Suppressor macrophage (primary cell): ENCODE data around the gene FAM204A.
A peak's percentile ranks its signal among the peaks of the same experiment; 100 is the strongest.

Experiments used
- DNase-seq, 4 experiments: peaks; one replicate each; pipeline ENCODE4 v3.0.0-alpha.2; 2020 to 2022

The FAM204A gene

GRCh38 chr10:118277871-118278270 lies 64.3 kb downstream of the FAM204A start:
- DNase-seq = no peak

GRCh38 chr10:118276727-118277126 lies 65.4 kb downstream of the FAM204A start:
- DNase-seq = no peak

- no peak for DNase-seq
Observed at GRCh38 chr10:118276204-118276603, 65.9 kb downstream of the FAM204A start.

GRCh38 chr10:118273662-118274061 lies 68.5 kb downstream of the FAM204A start:
- no peak for DNase-seq

- no peak for DNase-seq
Observed at GRCh38 chr10:118272767-118273166, 69.4 kb downstream of the FAM204A start.

- no peak for DNase-seq
Observed at GRCh38 chr10:118272149-118272721, 69.9 kb downstream of the FAM204A start.

GRCh38 chr10:118271671-118272070 lies 70.5 kb downstream of the FAM204A start:
- DNase-seq = no peak

GRCh38 chr10:118266098-118266748 lies 75.9 kb downstream of the FAM204A start:
- DNase-seq = no peak

GRCh38 chr10:118264838-118265470 lies 77.2 kb downstream of the FAM204A start:
- DNase-seq = no peak

GRCh38 chr10:118264252-118264651 lies 77.9 kb downstream of the FAM204A start:
- no peak for DNase-seq

GRCh38 chr10:118262538-118262937 lies 79.6 kb downstream of the FAM204A start:
- no peak for DNase-seq

GRCh38 chr10:118259288-118259906 lies 82.7 kb downstream of the FAM204A start:
- DNase-seq = peak; percentile 36 to 69 (median 48)

- no peak for DNase-seq
Observed at GRCh38 chr10:118258285-118258684, 83.8 kb downstream of the FAM204A start.

- no peak for DNase-seq
Observed at GRCh38 chr10:118256825-118257570, 85.1 kb downstream of the FAM204A start.

GRCh38 chr10:118256209-118256608 lies 85.9 kb downstream of the FAM204A start:
- DNase-seq = no peak

GRCh38 chr10:118255355-118255754 lies 86.8 kb downstream of the FAM204A start:
- DNase-seq = no peak

- DNase-seq = no peak
Observed at GRCh38 chr10:118254654-118255053, 87.5 kb downstream of the FAM204A start.

- no peak for DNase-seq
Observed at GRCh38 chr10:118253397-118253796, 88.7 kb downstream of the FAM204A start.

GRCh38 chr10:118251791-118252190 lies 90.3 kb downstream of the FAM204A start:
- DNase-seq = no peak

GRCh38 chr10:118249714-118250113 lies 92.4 kb downstream of the FAM204A start:
- DNase-seq = no peak
